ENCODE data around the gene ATP5F1C.

GRCh38 chr10:7833210-7833609 is 45.2 kb downstream of the ATP5F1C start:
- TF ChIP-seq ZNF384 (IDR thresholded peaks at IDR 0.05; ENCODE audit: borderline replicate concordance, low read depth, low read length) (no peak), GABPA (IDR thresholded peaks at IDR 0.05; ENCODE audit: low read depth) (no peak), KLF5 (IDR thresholded peaks at IDR 0.05; ENCODE audit: partially characterized antibody) (no peak), RAD51 (IDR thresholded peaks at IDR 0.05) (no peak), EZH2 (IDR thresholded peaks at IDR 0.05; ENCODE audit: borderline replicate concordance, control insufficient read depth, low read depth, low read length) (no peak)
- TF ChIP-seq, protein P1, sequence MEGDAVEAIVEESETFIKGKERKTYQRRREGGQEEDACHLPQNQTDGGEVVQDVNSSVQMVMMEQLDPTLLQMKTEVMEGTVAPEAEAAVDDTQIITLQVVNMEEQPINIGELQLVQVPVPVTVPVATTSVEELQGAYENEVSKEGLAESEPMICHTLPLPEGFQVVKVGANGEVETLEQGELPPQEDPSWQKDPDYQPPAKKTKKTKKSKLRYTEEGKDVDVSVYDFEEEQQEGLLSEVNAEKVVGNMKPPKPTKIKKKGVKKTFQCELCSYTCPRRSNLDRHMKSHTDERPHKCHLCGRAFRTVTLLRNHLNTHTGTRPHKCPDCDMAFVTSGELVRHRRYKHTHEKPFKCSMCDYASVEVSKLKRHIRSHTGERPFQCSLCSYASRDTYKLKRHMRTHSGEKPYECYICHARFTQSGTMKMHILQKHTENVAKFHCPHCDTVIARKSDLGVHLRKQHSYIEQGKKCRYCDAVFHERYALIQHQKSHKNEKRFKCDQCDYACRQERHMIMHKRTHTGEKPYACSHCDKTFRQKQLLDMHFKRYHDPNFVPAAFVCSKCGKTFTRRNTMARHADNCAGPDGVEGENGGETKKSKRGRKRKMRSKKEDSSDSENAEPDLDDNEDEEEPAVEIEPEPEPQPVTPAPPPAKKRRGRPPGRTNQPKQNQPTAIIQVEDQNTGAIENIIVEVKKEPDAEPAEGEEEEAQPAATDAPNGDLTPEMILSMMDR (IDR thresholded peaks at IDR 0.05 in 2 of 3, conservative IDR thresholded peaks at IDR 0.05 in 1 of 3; ENCODE audit: control insufficient read depth in 2 of 3, extremely low read depth in 1 of 3, insufficient read depth in 1 of 3, low read depth in 3 of 3, low read length in 3 of 3) = no peak
- TF ChIP-seq, protein P2, sequence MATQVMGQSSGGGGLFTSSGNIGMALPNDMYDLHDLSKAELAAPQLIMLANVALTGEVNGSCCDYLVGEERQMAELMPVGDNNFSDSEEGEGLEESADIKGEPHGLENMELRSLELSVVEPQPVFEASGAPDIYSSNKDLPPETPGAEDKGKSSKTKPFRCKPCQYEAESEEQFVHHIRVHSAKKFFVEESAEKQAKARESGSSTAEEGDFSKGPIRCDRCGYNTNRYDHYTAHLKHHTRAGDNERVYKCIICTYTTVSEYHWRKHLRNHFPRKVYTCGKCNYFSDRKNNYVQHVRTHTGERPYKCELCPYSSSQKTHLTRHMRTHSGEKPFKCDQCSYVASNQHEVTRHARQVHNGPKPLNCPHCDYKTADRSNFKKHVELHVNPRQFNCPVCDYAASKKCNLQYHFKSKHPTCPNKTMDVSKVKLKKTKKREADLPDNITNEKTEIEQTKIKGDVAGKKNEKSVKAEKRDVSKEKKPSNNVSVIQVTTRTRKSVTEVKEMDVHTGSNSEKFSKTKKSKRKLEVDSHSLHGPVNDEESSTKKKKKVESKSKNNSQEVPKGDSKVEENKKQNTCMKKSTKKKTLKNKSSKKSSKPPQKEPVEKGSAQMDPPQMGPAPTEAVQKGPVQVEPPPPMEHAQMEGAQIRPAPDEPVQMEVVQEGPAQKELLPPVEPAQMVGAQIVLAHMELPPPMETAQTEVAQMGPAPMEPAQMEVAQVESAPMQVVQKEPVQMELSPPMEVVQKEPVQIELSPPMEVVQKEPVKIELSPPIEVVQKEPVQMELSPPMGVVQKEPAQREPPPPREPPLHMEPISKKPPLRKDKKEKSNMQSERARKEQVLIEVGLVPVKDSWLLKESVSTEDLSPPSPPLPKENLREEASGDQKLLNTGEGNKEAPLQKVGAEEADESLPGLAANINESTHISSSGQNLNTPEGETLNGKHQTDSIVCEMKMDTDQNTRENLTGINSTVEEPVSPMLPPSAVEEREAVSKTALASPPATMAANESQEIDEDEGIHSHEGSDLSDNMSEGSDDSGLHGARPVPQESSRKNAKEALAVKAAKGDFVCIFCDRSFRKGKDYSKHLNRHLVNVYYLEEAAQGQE (IDR thresholded peaks at IDR 0.05; ENCODE audit: low read depth, low read length) = no peak
